ENCODE results near the gene FAM181A.

The FAM181A gene

DNA sequence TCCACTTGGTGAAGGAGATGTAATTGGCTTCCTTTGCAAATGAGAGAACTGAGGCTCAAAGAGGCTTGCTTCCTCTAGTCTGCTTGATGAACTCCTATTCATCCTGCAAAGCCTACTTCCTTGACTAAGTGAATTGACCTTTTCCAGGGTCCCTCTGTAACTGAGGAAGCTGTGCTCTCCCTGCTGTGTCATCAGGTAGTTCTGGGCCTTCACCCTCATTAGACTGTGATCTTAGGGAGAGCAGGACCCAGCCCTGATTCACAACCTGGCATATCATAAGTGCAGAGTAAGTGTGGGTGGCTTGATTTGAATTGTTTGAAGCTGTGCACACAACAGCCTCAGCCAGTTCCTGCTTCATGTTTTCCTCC lies 32.9 kb downstream of the FAM181A start:
- H4K20me1 ChIP-seq = no peaks in the 10 kb centered on the region
- H3K9ac ChIP-seq = peak overlapping the region; percentile 9; the same call in 1 of the 2 replicates
- peaks cover 100% of the 10 kb centered on the region for H3K4me1 ChIP-seq
- H3K27ac ChIP-seq = peak overlapping the region; percentile 88
- no peaks in the 10 kb centered on the region for H3K9me3 ChIP-seq
- no peak overlapping the region for H3K4me3 ChIP-seq
- no peaks in the 10 kb centered on the region for H3K36me3 ChIP-seq
- H3K27me3 ChIP-seq = no peaks in the 10 kb centered on the region
- peak overlapping the region; percentile 91 for H3K4me2 ChIP-seq
- TF ChIP-seq Cebpa-rat (IDR thresholded peaks at IDR 0.05) = no peak

DNA sequence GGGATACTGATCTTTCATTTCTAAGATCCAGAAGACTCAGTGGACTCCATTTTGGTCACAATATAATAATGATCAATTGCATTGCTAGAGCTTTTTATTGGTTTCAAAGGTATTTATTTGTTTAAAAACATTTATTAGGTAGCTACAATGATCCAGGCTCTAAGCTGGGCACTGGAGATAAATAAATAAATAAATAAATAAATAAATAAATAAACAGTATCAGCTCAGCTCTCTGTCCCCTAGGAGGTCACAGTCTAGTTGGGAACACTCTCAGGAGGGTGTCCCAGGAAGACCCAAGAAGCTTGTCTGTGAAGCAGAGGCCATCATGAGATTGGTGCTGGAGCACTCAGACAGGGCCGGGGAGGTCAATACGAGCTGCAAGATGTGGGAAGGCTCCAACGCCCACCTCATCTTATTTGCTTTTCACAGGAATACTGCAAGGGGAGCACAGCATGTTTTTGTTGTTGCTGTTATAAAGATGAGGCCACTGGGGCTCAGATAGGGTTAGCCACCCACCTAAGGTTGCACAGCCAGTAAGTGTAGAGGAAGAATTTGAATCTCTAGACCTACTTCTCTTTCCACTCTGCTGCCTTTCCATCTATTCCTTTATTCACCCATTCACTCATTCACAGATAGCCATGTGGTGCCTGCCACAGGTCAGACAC lies 33.8 kb downstream of the FAM181A start:
- H3K9ac ChIP-seq = no peak overlapping the region
- H3K36me3 ChIP-seq = no peaks in the 10 kb centered on the region
- H3K9me3 ChIP-seq = no peaks in the 10 kb centered on the region
- TF ChIP-seq Cebpa-rat (IDR thresholded peaks at IDR 0.05) = no peak
- H3K4me2 ChIP-seq = peak overlapping the region; percentile 91
- H3K27me3 ChIP-seq = no peaks in the 10 kb centered on the region
- no peak overlapping the region for H3K4me3 ChIP-seq
- peak overlapping the region; percentile 88 for H3K27ac ChIP-seq
- H4K20me1 ChIP-seq = no peaks in the 10 kb centered on the region
- peaks cover 100% of the 10 kb centered on the region for H3K4me1 ChIP-seq

DNA sequence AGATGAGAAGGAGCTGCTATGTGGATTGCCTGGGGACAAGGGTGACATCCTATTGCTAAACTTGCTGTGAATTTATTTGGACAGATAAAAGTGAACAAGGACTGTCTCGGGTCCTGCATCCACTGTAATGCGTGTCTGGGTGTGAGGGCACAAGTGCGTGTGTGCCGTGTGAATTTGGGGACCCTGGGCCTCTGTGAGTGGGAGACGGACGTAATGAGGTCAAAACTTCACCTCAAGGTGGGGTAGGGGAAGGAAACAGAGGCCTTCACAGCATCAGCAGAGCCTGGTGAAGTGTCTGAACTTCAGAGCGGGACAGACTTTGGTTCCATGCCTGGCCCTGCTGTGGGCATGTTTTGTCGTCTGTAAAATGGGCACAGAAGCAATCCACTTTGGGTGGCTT lies 34.5 kb downstream of the FAM181A start:
- Histone ChIP-seq H3K36me3 (no peaks in the 10 kb centered on the region), H3K27me3 (no peaks in the 10 kb centered on the region), H4K20me1 (no peaks in the 10 kb centered on the region), H3K9me3 (no peaks in the 10 kb centered on the region), H3K9ac (no peak overlapping the region), H3K4me3 (no peak overlapping the region), H3K4me2 (peak overlapping the region; percentile 91), H3K4me1 (peaks cover 100% of the 10 kb centered on the region), H3K27ac (peak overlapping the region; percentile 88)
- TF ChIP-seq Cebpa-rat (IDR thresholded peaks at IDR 0.05) = no peak

DNA sequence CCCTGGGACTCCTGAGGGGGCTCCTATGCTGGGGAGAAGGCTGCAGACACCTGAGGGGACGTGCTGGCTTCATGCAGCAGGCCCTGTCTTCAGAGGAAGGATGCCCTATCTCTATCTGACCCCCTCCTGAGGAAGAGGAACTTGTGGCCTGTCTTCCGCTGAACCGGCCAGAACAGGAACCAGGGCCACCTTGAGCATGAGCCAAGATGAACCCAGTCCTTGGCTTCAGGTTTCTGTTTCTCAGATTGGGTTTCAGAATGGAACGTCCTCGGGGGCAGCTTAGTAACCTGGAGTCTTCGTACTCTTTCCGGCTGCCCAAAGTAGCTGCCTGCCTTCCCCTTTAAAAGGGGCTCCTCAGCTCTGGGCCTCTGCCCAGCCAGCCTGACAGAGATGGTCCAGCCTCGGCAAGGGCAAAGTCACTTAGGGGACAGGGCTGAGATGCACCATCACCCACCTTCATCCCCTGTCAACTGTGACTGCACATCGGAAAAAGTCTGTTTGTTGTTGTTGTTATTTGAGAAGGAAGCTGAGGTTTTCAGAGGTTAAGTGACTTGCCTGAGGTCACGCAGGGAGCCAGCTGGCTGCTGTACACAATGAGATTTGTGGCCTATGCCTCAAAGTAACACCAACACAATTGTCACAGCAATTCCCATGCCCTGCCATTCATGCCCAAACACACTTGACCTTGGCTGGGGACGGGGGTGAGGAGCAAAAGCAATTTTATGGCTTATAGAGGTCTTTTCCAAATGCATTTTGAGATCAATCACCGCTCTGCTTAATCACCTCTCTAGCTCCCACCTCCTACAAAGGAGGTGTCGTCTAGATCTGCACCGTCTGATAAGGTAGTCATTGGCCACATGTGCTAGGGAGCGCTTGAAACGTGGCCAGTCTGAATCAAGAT lies 35.8 kb downstream of the FAM181A start:
- H3K36me3 ChIP-seq = no peaks in the 10 kb centered on the region
- no peaks in the 10 kb centered on the region for H4K20me1 ChIP-seq
- peak overlapping the region; percentile 88 for H3K27ac ChIP-seq
- no peak for TF ChIP-seq Cebpa-rat (IDR thresholded peaks at IDR 0.05)
- no peaks in the 10 kb centered on the region for H3K27me3 ChIP-seq
- H3K9me3 ChIP-seq = no peaks in the 10 kb centered on the region
- 0 out of 2 replicates have a peak overlapping the region, but pooled peaks have one; percentile 19 for H3K4me3 ChIP-seq
- peak overlapping the region; percentile 73 for H3K9ac ChIP-seq
- H3K4me1 ChIP-seq = peaks cover 100% of the 10 kb centered on the region
- H3K4me2 ChIP-seq = peak overlapping the region; percentile 91

DNA sequence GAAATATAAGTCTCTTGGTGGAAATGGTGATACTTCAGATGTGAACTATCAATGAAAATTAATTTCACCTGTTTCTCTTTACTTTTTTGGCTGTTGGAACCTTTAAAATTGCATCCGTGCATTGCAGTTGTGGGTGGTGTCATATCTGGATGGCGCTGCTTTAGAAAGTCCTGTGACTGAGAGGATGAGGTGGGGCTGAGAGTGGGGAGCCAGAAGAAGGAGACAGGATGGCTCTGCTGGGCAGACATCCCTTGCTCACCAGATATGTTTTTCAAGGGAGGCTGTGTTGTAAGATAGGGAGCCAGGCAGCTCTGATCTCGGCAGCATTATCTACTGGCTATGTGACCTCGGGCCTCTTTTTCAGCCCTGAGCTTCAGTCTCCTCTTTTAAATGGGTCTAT lies 36.5 kb downstream of the FAM181A start:
- H3K4me3 ChIP-seq = no peak overlapping the region
- no peaks in the 10 kb centered on the region for H3K9me3 ChIP-seq
- peaks cover 100% of the 10 kb centered on the region for H3K4me1 ChIP-seq
- H3K27me3 ChIP-seq = no peaks in the 10 kb centered on the region
- H4K20me1 ChIP-seq = no peaks in the 10 kb centered on the region
- peak overlapping the region; percentile 91 for H3K4me2 ChIP-seq
- no peak for TF ChIP-seq Cebpa-rat (IDR thresholded peaks at IDR 0.05)
- no peaks in the 10 kb centered on the region for H3K36me3 ChIP-seq
- peak overlapping the region; percentile 88 for H3K27ac ChIP-seq
- peak overlapping the region; percentile 73; the same call in 1 of the 2 replicates for H3K9ac ChIP-seq

DNA sequence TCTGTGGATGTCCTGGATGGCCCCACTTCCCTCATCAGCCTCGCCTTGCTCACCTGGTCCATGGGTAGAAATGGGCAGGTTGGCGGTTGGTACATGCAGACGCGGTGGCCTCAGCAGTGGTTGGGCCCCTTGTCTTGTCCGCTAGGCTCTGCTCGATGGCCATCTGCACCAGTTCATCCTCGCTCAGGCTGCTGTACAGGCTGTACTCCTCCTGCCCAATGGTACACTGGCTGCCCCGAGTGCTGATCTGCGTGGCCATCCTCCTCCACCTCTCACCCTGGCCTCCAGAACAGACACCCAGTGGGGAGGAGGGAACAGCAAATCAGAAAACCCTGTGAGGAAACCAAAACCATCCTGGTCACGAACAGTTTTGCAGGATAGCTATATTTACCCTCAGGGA lies 37.1 kb downstream of the FAM181A start:
- no peaks in the 10 kb centered on the region for H3K36me3 ChIP-seq
- H4K20me1 ChIP-seq = no peaks in the 10 kb centered on the region
- TF ChIP-seq Cebpa-rat (IDR thresholded peaks at IDR 0.05) = no peak
- H3K27me3 ChIP-seq = no peaks in the 10 kb centered on the region
- peak overlapping the region; percentile 91 for H3K4me2 ChIP-seq
- no peak overlapping the region for H3K9ac ChIP-seq
- H3K27ac ChIP-seq = peak overlapping the region; percentile 88
- peaks cover 100% of the 10 kb centered on the region for H3K4me1 ChIP-seq
- H3K9me3 ChIP-seq = no peaks in the 10 kb centered on the region
- H3K4me3 ChIP-seq = no peak overlapping the region

DNA sequence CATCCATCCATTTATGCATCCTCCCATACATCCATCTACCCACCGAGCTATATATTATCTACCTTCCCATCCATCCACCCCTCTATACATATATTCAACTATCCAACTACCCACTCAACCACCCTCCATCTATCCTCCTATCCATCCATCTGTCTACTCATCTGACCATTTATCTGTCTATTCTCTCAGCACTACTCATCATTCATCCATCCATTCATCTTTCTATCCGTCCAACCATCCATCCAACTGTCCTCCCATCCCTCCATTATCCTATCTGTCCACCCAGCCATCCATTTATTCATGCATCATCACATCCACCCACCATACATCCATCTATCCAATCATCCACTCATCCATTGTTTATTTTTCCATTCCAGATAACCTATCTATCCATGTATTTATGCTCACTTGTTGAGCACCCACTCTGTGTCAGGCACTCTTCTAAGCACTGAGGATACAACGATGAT lies 37.7 kb downstream of the FAM181A start:
- Histone ChIP-seq H3K4me3 (no peak overlapping the region), H3K9me3 (no peaks in the 10 kb centered on the region), H3K27ac (no peak overlapping the region; the same call in 1 of the 2 replicates), H3K4me1 (peaks cover 100% of the 10 kb centered on the region), H3K27me3 (no peaks in the 10 kb centered on the region), H3K4me2 (peak overlapping the region; percentile 91; the same call in 1 of the 2 replicates), H3K36me3 (no peaks in the 10 kb centered on the region), H4K20me1 (no peaks in the 10 kb centered on the region), H3K9ac (no peak overlapping the region)
- no peak for TF ChIP-seq Cebpa-rat (IDR thresholded peaks at IDR 0.05)

DNA sequence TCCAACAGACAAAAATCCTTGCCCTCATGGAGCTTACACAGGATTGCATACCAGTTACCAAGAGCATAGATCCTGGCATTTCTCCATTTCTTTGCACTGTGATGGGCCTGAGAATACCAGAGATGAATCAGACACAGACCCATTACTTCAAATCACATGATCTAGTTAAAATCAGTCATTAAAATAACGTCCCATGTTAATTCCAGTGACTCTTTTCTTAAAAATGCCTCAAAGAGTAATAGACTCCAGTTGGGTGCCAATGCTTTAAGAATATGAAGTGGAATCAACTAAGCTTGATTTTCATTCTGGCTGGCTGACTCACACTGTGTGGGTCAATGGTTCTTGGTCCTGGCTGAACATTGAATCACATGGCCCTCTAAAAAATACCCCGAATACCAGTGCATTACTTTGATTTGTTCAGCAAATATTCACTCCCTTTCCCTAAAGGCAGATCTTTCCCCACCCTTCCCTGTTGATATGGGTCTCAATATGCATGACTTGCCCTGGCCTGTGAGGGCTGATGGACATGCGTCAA lies 38.2 kb downstream of the FAM181A start:
- H3K4me1 ChIP-seq = peaks cover 100% of the 10 kb centered on the region
- no peak for TF ChIP-seq Cebpa-rat (IDR thresholded peaks at IDR 0.05)
- peak overlapping the region; percentile 91; the same call in 1 of the 2 replicates for H3K4me2 ChIP-seq
- no peaks in the 10 kb centered on the region for H3K9me3 ChIP-seq
- H3K9ac ChIP-seq = no peak overlapping the region
- no peaks in the 10 kb centered on the region for H3K36me3 ChIP-seq
- 0 out of 2 replicates have a peak overlapping the region, but pooled peaks have one; percentile 7 for H3K27ac ChIP-seq
- H3K4me3 ChIP-seq = no peak overlapping the region
- H4K20me1 ChIP-seq = no peaks in the 10 kb centered on the region
- H3K27me3 ChIP-seq = no peaks in the 10 kb centered on the region

DNA sequence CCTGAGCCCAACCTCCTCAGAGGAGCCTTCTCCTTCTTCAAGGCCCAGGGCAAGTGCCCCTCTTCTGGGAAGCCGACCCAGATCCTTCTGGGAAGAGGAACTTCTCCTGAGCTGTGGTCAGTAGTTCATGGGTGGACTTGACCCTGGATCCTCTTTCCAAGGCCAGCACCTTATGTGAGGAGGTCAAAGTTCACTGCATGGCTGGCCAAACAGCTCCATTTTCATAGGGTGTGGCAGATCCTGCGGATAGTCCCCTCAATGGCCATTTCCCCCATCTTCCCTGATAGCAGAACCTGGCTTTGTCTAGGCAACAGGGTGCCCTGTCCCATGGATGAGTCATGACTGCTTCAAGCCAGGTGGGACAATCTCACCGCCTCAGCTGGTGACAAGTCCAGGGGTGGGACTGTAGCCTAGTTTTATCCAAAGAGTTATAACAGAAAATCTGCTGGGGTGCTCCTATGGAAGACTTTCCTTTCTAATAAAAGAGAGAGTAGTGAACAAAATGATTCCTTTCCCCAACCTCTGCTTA lies 38.9 kb downstream of the FAM181A start:
- TF ChIP-seq Cebpa-rat (IDR thresholded peaks at IDR 0.05) = no peak
- no peaks in the 10 kb centered on the region for H3K27me3 ChIP-seq
- no peaks in the 10 kb centered on the region for H3K36me3 ChIP-seq
- peak overlapping the region; percentile 91; the same call in 1 of the 2 replicates for H3K4me2 ChIP-seq
- no peak overlapping the region for H3K9ac ChIP-seq
- H4K20me1 ChIP-seq = no peaks in the 10 kb centered on the region
- peaks cover 100% of the 10 kb centered on the region for H3K4me1 ChIP-seq
- H3K9me3 ChIP-seq = no peaks in the 10 kb centered on the region
- H3K4me3 ChIP-seq = no peak overlapping the region
- 0 out of 2 replicates have a peak overlapping the region, but pooled peaks have one; percentile 7 for H3K27ac ChIP-seq

All from BLaER1 (cell line).